HG02642 (cell line): ENCODE measurements around the gene SH3TC2.

Experiments used
- ATAC-seq: cut with Tn5 transposase; IDR thresholded peaks from one replicate; pipeline ENCODE4 v1.9.1; 2021; ENCODE audit warnings: mild to moderate bottlenecking; ENCODE audit not compliant: unreplicated experiment, poor library complexity

SH3TC2 gene

DNA sequence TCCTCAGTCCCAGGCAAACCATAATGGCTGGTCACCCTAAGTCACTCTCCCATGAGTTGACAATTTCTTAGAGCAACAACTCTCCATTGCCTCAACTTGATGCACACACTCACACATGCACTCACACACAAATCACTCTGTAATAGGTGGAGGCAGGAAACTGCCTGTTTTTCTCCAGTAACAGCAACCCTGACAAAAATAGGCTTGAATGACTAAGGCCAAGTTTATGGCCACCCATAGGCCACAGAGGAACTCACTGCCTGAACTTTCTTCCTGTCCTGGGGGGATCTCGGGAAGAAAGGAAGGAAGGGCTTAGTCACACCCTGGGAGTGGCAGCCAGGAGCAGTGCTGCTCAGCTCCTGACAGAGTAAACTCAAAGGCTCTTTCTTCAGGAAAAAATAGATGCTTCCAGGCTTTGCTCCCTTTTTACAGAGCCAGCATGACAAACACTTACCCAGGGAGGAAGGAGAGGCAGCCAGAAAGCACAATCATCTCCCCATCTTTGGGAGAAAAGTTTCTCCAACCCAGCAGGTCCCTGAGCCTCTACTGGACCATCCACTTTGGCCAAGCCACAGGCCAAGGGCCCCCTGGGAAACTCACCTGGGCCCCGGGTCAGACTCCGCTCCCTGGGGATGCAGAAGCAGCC lies 368 bp downstream of the SH3TC2 start:
- no peak for ATAC-seq

- ATAC-seq, result no peak
These were observed 1.5 kb downstream of the SH3TC2 start for GRCh38 chr5:149061341-149061740.

- no peak for ATAC-seq
These were observed 2.5 kb downstream of the SH3TC2 start for GRCh38 chr5:149060325-149060724.

DNA sequence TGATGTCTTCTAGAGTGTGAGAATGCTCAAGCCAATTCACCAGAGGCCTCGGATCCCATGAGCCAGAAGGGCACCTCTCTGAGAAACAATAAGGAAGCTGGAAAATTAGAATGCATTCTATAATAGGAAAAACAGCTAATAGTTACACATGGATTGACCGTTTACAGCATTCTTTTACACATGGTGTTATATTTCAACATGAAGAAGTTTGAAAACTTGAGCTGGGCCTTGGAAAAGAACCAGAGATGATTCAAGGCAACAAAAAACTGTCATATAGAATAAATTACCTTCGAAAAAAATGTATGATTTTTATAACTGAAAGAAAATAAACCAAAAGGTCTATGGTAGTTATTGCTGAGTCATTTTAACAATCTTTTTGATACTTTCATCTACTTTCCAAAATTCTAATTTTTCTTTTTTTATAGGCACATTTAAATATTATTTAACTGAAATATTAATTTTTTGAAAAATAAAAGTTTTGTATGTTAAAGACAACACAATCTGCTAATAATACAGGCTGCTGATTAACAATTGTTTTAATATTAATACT lies 6.2 kb downstream of the SH3TC2 start:
- no peak for ATAC-seq

DNA sequence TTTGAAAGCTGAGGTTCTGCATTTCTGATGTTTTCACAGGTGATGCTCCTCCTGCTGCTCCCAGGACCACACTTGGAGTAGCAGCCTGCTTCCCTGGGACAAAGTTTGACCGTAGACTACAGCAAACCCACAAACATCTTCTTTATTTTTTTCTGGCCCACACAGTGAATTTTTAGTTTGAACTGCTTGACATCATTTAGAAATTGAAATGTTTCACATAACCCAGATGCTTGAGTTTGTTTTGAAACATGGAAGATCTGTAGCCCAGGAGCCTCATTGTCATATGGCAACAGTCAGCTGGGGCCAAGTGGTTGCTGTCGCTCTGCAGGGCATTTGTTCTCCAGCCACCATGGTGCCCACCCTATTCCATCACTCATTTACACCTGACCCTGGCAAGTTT lies 8.4 kb downstream of the SH3TC2 start:
- no peak for ATAC-seq

DNA sequence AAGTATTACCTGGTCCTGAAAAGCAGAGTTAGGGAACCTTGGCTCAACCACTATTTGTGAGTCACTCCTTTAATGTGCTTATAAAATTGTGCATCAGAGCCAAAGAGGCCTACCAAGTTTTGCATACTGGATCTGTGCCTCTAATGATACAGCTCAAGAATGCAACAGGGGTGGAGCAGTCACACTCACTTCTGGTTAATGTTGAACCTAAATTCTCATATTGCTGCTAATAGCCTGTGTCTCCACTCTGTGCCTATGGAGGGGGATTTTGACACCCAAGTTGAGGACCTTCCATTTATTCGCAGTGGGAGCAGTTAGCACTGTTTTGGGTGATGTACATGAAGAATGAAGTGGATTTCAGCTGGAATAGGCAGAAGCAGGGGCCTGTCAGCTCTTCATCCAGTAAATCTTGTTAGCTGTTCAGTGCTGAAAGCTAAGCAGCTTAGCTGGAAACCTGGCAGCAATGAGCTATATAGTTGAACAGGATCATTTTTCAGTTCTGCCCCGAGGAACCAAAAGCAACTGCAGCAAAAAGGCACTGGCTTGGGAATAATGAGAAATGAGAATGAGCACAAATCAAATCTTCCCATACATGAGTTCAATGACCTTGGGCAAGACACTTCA lies 9.7 kb downstream of the SH3TC2 start:
- ATAC-seq, result no peak

DNA sequence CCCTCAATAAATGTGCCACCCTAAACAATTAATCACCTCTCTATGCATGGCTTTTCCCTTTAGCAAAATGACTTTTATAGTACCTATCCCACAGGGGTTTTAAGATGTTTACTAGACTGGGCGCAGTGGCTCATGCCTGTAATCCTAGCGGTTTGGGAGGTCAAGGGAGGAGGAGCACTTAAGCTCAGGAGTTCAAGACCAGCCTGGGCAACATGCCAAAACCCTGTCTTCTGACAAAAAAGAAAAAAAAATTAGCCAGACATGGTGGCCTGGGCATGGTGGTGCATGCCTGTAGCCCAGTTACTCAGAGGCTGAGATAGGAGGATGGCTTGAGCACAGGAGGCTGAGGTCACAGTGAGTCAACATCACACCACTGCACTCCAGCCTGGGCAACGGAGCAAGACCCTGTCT lies 13.5 kb downstream of the SH3TC2 start:
- ATAC-seq, result no peak

DNA sequence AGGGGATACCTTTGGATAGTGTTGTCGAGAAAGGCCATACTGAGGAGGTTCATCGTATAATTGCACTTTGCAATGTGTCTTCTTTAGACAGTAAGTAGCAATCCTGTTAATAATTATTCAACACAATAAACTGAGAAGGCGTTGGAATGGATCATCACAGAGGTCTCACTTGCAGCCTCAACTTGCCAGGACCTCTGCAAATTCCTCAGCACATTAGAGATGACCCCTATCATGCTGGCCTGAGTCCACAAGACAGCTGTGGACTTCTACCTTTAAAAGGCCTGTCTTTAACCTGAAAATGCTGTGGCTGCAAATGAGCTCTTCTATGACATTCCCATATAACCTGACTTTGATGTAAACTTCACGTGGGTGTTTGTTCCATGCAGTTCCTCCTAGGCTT lies 14.1 kb downstream of the SH3TC2 start:
- no peak for ATAC-seq

- no peak for ATAC-seq
These were observed 15.4 kb downstream of the SH3TC2 start for GRCh38 chr5:149047462-149047861.

- no peak for ATAC-seq
These were observed 16.5 kb downstream of the SH3TC2 start for GRCh38 chr5:149046196-149046829.

- no peak for ATAC-seq
These were observed 17.8 kb downstream of the SH3TC2 start for GRCh38 chr5:149045089-149045460.

GRCh38 chr5:149044453-149045088 lies 18.3 kb downstream of the SH3TC2 start:
- ATAC-seq, result no peak

- ATAC-seq, result no peak
These were observed 19.2 kb downstream of the SH3TC2 start for GRCh38 chr5:149043641-149044040.

DNA sequence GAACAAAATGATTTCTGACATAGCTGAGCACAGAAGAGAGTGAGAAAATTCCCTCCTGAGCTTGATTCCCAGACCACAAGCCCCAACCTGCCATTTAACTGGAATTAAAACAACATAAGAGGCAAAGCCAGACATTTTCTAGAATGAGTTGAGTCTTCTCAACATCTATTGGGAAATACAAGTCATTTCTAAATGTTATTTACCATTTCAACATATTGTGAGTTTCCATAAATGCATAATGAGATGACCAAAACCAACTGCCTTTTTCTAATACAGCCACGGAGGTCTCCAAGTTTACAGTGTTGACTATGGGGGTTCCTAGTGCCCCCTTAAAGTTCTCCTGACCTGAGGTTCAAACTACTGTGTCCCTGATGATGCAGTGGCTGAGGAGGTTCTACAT lies 20.0 kb downstream of the SH3TC2 start:
- no peak for ATAC-seq

- no peak for ATAC-seq
These were observed 21.6 kb downstream of the SH3TC2 start for GRCh38 chr5:149041242-149041641.

DNA sequence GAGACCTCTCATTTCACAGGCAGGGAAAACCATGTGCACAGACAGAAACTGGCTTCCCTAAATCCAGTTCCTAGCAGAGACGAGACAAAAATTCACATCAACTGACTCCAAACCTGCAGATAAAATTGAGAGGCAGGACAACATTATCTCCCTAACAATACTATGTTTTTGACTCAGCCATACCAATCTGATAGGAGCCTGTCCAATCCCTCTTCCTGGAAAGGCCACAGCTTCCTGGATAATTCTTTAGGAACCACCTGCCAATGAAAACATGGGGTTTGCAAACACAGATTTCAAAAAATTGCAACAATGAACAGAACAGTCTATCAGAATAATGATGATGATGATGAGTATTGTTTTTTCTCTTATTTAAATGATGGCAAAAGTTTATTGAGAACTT lies 22.4 kb downstream of the SH3TC2 start:
- ATAC-seq, result no peak

DNA sequence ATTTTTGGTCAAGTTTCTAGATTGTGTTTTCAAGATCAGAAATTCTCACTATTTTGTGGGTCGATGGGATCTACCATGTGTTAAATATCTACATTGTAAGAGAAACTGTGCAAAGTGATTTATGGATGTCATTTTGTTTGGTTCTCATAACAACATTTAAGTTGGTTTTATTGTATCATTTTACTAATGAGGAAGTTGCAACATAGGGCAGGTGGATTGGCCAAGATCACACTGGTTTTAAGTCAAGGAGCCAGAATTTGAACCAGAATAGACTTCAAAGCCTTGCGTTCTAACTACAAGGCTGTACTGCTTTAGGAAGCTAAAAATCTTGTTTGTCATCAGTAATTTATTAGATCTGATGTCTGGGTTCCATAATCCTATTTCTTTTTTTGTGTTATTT lies 23.4 kb downstream of the SH3TC2 start:
- ATAC-seq, result no peak

GRCh38 chr5:149038336-149039080 lies 24.4 kb downstream of the SH3TC2 start:
- no peak for ATAC-seq

- no peak for ATAC-seq
These were observed 25.0 kb downstream of the SH3TC2 start for GRCh38 chr5:149037817-149038216.

DNA sequence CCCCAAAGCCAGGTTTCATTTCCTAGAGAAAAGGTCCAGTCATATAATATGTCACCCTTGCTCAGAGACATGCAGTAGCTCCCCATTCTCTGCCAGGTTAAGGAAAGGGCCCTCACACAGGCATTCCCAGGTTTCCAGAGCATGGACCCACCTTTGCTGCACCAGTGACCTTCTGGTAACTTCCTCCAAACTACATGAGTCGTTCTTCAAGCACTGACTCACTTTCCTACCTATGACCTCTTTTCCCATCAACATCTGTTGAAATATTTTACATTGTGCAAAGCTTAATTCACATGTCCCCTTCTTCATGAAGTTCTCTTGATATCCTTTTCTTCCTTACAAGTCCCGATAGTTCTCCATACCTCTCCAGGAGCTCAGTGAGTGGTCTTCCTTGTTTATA lies 25.9 kb downstream of the SH3TC2 start:
- ATAC-seq, result no peak
